ENCODE data around the gene SIL1. TPM values are rescaled to one million over a fixed set of nuclear protein-coding genes. Genes with fewer than 3 reads are reported as not detected.

The SIL1 gene
- total RNA-seq, 1 donor from 2014 or later, result 66.6 TPM

Other genes with a start within 250 kb of the SIL1 start
- 115 TPM for gene MATR3, start 95.4 kb upstream of the SIL1 start, total RNA-seq
- gene PAIP2, start 143.5 kb upstream of the SIL1 start, total RNA-seq, result 79.3 TPM
- not detected for gene SLC23A1, start 184.9 kb upstream of the SIL1 start, total RNA-seq
- 0.61 TPM for gene MZB1, start 191.5 kb upstream of the SIL1 start, total RNA-seq
- gene PROB1, start 196.7 kb upstream of the SIL1 start, total RNA-seq, result 2.1 TPM
- gene SPATA24, start 205.7 kb upstream of the SIL1 start, total RNA-seq, result 2.0 TPM
- 8.4 TPM for gene DNAJC18, start 241.2 kb upstream of the SIL1 start, total RNA-seq

Measured in mesenteric fat pad (tissue), 1 donor.